ENCODE measurements around the gene SNHG17. TPM values are rescaled to one million over a fixed set of nuclear protein-coding genes. Genes with fewer than 3 reads are reported as not detected.
A peak's percentile ranks its signal among the peaks of the same experiment; 100 is the strongest.

SNHG17 gene
- total and polyA plus RNA-seq, 9 of the 15 experiments (the other 6 are each of a cell fraction or from before 2014, with no cell fraction given) = 29.8 to 106 (median 57.7) TPM

- TF ChIP-seq ARID1B (IDR thresholded peaks at IDR 0.05) (peak; percentile 97), ZNF274 (IDR thresholded peaks at IDR 0.05; ENCODE audit: borderline replicate concordance, low read depth, low read length) (no peak), ZBED1 (IDR thresholded peaks at IDR 0.05) (no peak), CHD7 (IDR thresholded peaks at IDR 0.05; ENCODE audit: low read depth, low read length) (no peak), CC2D1A (IDR thresholded peaks at IDR 0.05) (no peak), TAF7 (tag; IDR thresholded peaks at IDR 0.05) (no peak), PHF20 (IDR thresholded peaks at IDR 0.05; ENCODE audit: partially characterized antibody) (peak; percentile 48), EZH2 (IDR thresholded peaks at IDR 0.05; ENCODE audit: borderline replicate concordance, low read depth, low read length) (no peak), JUNB (CRISPR knock-in tag; conservative IDR thresholded peaks at IDR 0.05) (no peak), KLF13 (tag; IDR thresholded peaks at IDR 0.05; ENCODE audit: borderline replicate concordance, low read depth) (no peak)
- TF ChIP-seq, protein P1, sequence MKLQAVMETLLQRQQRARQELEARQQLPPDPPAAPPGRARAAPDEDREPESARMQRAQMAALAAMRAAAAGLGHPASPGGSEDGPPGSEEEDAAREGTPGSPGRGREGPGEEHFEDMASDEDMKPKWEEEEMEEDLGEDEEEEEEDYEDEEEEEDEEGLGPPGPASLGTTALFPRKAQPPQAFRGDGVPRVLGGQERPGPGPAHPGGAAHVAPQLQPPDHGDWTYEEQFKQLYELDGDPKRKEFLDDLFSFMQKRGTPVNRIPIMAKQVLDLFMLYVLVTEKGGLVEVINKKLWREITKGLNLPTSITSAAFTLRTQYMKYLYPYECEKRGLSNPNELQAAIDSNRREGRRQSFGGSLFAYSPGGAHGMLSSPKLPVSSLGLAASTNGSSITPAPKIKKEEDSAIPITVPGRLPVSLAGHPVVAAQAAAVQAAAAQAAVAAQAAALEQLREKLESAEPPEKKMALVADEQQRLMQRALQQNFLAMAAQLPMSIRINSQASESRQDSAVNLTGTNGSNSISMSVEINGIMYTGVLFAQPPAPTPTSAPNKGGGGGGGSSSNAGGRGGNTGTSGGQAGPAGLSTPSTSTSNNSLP (IDR thresholded peaks at IDR 0.05; ENCODE audit: borderline replicate concordance, low read depth, low read length) = no peak
- TF ChIP-seq, protein P2, sequence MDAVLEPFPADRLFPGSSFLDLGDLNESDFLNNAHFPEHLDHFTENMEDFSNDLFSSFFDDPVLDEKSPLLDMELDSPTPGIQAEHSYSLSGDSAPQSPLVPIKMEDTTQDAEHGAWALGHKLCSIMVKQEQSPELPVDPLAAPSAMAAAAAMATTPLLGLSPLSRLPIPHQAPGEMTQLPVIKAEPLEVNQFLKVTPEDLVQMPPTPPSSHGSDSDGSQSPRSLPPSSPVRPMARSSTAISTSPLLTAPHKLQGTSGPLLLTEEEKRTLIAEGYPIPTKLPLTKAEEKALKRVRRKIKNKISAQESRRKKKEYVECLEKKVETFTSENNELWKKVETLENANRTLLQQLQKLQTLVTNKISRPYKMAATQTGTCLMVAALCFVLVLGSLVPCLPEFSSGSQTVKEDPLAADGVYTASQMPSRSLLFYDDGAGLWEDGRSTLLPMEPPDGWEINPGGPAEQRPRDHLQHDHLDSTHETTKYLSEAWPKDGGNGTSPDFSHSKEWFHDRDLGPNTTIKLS (IDR thresholded peaks at IDR 0.05; ENCODE audit: borderline replicate concordance, low read depth) = no peak
These were observed 17.9 kb upstream of the SNHG17 start (continued) for GRCh38 chr20:38452880-38453624.

All from K562 (cell line).